Activated B cell treated with CpG ODN at 0.5 μM for 24 hours (primary cell): ENCODE measurements around the gene FNDC5. TPM values are rescaled to one million over a fixed set of nuclear protein-coding genes. Genes with fewer than 3 reads are reported as not detected.

Experiments
- ATAC-seq: fragments of 200-7000 bp; cut with Tn5 transposase; one replicate; pipeline ENCODE4 v1.10.0; 2021; ENCODE audit warnings: low read depth, mild to moderate bottlenecking, moderate library complexity
- CTCF ChIA-PET: fragments of 350-600 bp; sonication (Branson Sonifier 250); formaldehyde crosslinking; loops from one replicate; lab custom pipeline; 2021; ENCODE audit warnings: antibody characterized with exemption; lab: Charles Lee
- POLR2A ChIA-PET: fragments of 350-600 bp; sonication (Branson Sonifier 250); formaldehyde crosslinking; loops from one replicate; lab custom pipeline; 2021; ENCODE audit warnings: antibody characterized with exemption; lab: Charles Lee
- DNase-seq: peaks from one replicate; pipeline ENCODE4 v3.0.0; 2022
- H3K27ac Mint-ChIP-seq: one replicate; pipeline ENCODE4 v1.8.0; 2020; ENCODE audit warnings: mixed read lengths
- H3K27me3 Mint-ChIP-seq: one replicate; pipeline ENCODE4 v1.8.0; 2021; ENCODE audit warnings: mixed read lengths
- H3K36me3 Mint-ChIP-seq: one replicate; pipeline ENCODE4 v1.8.0; 2021; ENCODE audit warnings: low read depth, mixed read lengths
- H3K4me1 Mint-ChIP-seq: one replicate; pipeline ENCODE4 v1.8.0; 2021; ENCODE audit warnings: mixed read lengths
- H3K4me3 Mint-ChIP-seq: one replicate; pipeline ENCODE4 v1.8.0; 2020; ENCODE audit warnings: mild to moderate bottlenecking, mixed read lengths
- H3K9me3 Mint-ChIP-seq: one replicate; pipeline ENCODE4 v1.8.0; 2020; ENCODE audit warnings: mixed read lengths
- intact Hi-C: fragments of 100-400 bp; cut with micrococcal nuclease; formaldehyde crosslinking; loops from one replicate; pipeline ENCODE4 v1.15.1; 2024
- total RNA-seq: library from RNA; stranded (reverse); gene quantifications from 2 replicates; pipeline ENCODE4 v1.2.3, GENCODE V29; 2022
- TF ChIP-seq, protein P1 (sequence below): fragments of 200-600 bp; IDR thresholded peaks from one replicate; pipeline ENCODE4 v1.8.0; 2022; ENCODE audit warnings: antibody characterized with exemption, mild to moderate bottlenecking

FNDC5 gene
- total RNA-seq, 1 donor from 2014 or later = 0.55 TPM

GRCh38 chr1:32817815-32818786 lies 52.6 kb downstream of the FNDC5 start:
- H3K4me1 Mint-ChIP-seq = peaks cover 72% of the 10 kb centered on the region
- no peak for DNase-seq
- TF ChIP-seq, protein P1, sequence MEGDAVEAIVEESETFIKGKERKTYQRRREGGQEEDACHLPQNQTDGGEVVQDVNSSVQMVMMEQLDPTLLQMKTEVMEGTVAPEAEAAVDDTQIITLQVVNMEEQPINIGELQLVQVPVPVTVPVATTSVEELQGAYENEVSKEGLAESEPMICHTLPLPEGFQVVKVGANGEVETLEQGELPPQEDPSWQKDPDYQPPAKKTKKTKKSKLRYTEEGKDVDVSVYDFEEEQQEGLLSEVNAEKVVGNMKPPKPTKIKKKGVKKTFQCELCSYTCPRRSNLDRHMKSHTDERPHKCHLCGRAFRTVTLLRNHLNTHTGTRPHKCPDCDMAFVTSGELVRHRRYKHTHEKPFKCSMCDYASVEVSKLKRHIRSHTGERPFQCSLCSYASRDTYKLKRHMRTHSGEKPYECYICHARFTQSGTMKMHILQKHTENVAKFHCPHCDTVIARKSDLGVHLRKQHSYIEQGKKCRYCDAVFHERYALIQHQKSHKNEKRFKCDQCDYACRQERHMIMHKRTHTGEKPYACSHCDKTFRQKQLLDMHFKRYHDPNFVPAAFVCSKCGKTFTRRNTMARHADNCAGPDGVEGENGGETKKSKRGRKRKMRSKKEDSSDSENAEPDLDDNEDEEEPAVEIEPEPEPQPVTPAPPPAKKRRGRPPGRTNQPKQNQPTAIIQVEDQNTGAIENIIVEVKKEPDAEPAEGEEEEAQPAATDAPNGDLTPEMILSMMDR = no peak
- intact Hi-C loops = loop anchor here (1.0 to 10.0 kb wide), 12 partner anchors 19 to 1521 kb away; partner anchors contain the start of genes AZIN2, KHDRBS1, PTP4A2 and RNF19B
- H3K9me3 Mint-ChIP-seq = no peaks in the 10 kb centered on the region
- ChIA-PET CTCF (interaction anchor here (1.0 kb wide), 1 partner anchor 54 kb away, joined by 3 read pairs; no protein-coding TSS in a partner anchor), POLR2A (interaction anchor here (0.6 to 2.1 kb wide), 12 partner anchors 19 to 636 kb away, joined by 3 to 16 read pairs (median 6); partner anchors contain the start of genes BSDC1, MARCKSL1, RBBP4 and RNF19B)
- H3K27ac Mint-ChIP-seq = peak overlapping the region; percentile 85
- no peak for ATAC-seq
- peak overlapping the region; percentile 94 for H3K4me3 Mint-ChIP-seq
- peaks cover 35% of the 10 kb centered on the region for H3K36me3 Mint-ChIP-seq
- no peaks in the 10 kb centered on the region for H3K27me3 Mint-ChIP-seq

GRCh38 chr1:32817159-32817814 lies 53.4 kb downstream of the FNDC5 start, which contains the start of the genes S100PBP and YARS1:
TSS of gene S100PBP (plus strand) at chr1:32817653. CDS start at chr1:32826100, 8,447 bp downstream.
TSS of gene YARS1 (minus strand) at chr1:32817358. CDS start at chr1:32817244, 114 bp downstream.
- intact Hi-C loops = loop anchor here (1.0 to 10.0 kb wide), 12 partner anchors 18 to 1520 kb away; partner anchors contain the start of genes AZIN2, KHDRBS1, PTP4A2 and RNF19B
- Mint-ChIP-seq H3K27ac (peak within 1 kb of the TSS; percentile 85), H3K9me3 (no peaks in the 10 kb centered on the region), H3K4me3 (peak within 1 kb of the TSS; percentile 94), H3K4me1 (peaks cover 66% of the 10 kb centered on the region), H3K27me3 (no peaks in the 10 kb centered on the region), H3K36me3 (peaks cover 40% of the 10 kb centered on the region)
- CTCF ChIA-PET = no interaction called here
- POLR2A ChIA-PET = interaction anchor here (0.6 to 2.1 kb wide), 13 partner anchors 9 to 638 kb away, joined by 3 to 16 read pairs (median 5); partner anchors contain the start of genes BSDC1, MARCKSL1, RBBP4 and RNF19B
- peak; percentile 100 for DNase-seq
- peak; percentile 91 for ATAC-seq
- TF ChIP-seq, protein P1 = no peak

- Mint-ChIP-seq H3K4me3 (peak overlapping the region; percentile 94), H3K27me3 (no peaks in the 10 kb centered on the region), H3K36me3 (peaks cover 45% of the 10 kb centered on the region), H3K9me3 (no peaks in the 10 kb centered on the region), H3K4me1 (peaks cover 64% of the 10 kb centered on the region), H3K27ac (peak overlapping the region; percentile 85)
- intact Hi-C loops = loop anchor here (1.0 to 10.0 kb wide), 12 partner anchors 17 to 1520 kb away; partner anchors contain the start of genes AZIN2, KHDRBS1, PTP4A2 and RNF19B
- TF ChIP-seq, protein P1 = no peak
- DNase-seq = no peak
- POLR2A ChIA-PET = interaction anchor here (0.6 to 2.1 kb wide), 12 partner anchors 9 to 637 kb away, joined by 3 to 16 read pairs (median 6); partner anchors contain the start of genes BSDC1, MARCKSL1, RBBP4 and RNF19B
- ATAC-seq = no peak
- CTCF ChIA-PET = no interaction called here
These were observed 54.0 kb downstream of the FNDC5 start for GRCh38 chr1:32816676-32817158.

GRCh38 chr1:32813941-32814739 lies 56.6 kb downstream of the FNDC5 start:
- H3K9me3 Mint-ChIP-seq = no peaks in the 10 kb centered on the region
- ChIA-PET CTCF (no interaction called here), POLR2A (no interaction called here)
- intact Hi-C loops = loop anchor here (10.0 kb wide), 2 partner anchors 151 to 799 kb away; partner anchors contain the start of genes KHDRBS1 and RNF19B
- H3K27me3 Mint-ChIP-seq = no peaks in the 10 kb centered on the region
- H3K27ac Mint-ChIP-seq = no peak overlapping the region
- H3K4me3 Mint-ChIP-seq = no peak overlapping the region
- H3K4me1 Mint-ChIP-seq = peaks cover 51% of the 10 kb centered on the region
- no peak for DNase-seq
- ATAC-seq = no peak
- H3K36me3 Mint-ChIP-seq = peaks cover 69% of the 10 kb centered on the region
- TF ChIP-seq, protein P1 = no peak

Other genes starting within 250 kb of the FNDC5 start
- 58.6 and 65.3 TPM in 2 replicates for gene ZBTB8OS, start 220.4 kb downstream of the FNDC5 start, total RNA-seq
- gene RBBP4, start 219.7 kb downstream of the FNDC5 start, total RNA-seq = 228 and 241 TPM in 2 replicates
- gene SYNC, start 168.1 kb downstream of the FNDC5 start, total RNA-seq = not detected in 2 replicates
- 219 and 232 TPM in 2 replicates for gene YARS1, start 53.6 kb downstream of the FNDC5 start, total RNA-seq
- 43.0 and 50.5 TPM in 2 replicates for gene S100PBP, start 53.3 kb downstream of the FNDC5 start, total RNA-seq
- gene HPCA, start 15.6 kb upstream of the FNDC5 start, total RNA-seq = not detected in 2 replicates
- gene TMEM54, start 30.5 kb upstream of the FNDC5 start, total RNA-seq = 0.44 and 0.66 TPM in 2 replicates
- gene RNF19B, start 93.9 kb upstream of the FNDC5 start, total RNA-seq = 22.7 and 23.6 TPM in 2 replicates
- gene AK2, start 166.0 kb upstream of the FNDC5 start, total RNA-seq = 156 and 162 TPM in 2 replicates
- 0.82 and 0.93 TPM in 2 replicates for gene AZIN2, start 210.2 kb upstream of the FNDC5 start, total RNA-seq